RPMI7951 (cell line): ENCODE data around the gene SRF. TPM values are rescaled to one million over a fixed set of nuclear protein-coding genes. Genes with fewer than 3 reads are reported as not detected.
"Not testable (repeated sequence)": the region's sequence is repeated elsewhere in the genome, so short reads cannot be mapped to it uniquely, and the experiment has no call there.

ENCODE experiments used
- DNase-seq: peaks from one replicate; pipeline ENCODE4 v3.0.0-alpha.2; 2012; ENCODE audit warnings: low read depth
- total RNA-seq: library from RNA; depleted of rRNA; stranded (reverse); fragments of >200 nt; shearing (Covaris generic); gene quantifications from 2 replicates; pipeline ENCODE4 v1.2.3, GENCODE V29; 2014; rRNA removed

SRF gene
- 10.7 and 16.7 TPM in 2 replicates for total RNA-seq

DNA sequence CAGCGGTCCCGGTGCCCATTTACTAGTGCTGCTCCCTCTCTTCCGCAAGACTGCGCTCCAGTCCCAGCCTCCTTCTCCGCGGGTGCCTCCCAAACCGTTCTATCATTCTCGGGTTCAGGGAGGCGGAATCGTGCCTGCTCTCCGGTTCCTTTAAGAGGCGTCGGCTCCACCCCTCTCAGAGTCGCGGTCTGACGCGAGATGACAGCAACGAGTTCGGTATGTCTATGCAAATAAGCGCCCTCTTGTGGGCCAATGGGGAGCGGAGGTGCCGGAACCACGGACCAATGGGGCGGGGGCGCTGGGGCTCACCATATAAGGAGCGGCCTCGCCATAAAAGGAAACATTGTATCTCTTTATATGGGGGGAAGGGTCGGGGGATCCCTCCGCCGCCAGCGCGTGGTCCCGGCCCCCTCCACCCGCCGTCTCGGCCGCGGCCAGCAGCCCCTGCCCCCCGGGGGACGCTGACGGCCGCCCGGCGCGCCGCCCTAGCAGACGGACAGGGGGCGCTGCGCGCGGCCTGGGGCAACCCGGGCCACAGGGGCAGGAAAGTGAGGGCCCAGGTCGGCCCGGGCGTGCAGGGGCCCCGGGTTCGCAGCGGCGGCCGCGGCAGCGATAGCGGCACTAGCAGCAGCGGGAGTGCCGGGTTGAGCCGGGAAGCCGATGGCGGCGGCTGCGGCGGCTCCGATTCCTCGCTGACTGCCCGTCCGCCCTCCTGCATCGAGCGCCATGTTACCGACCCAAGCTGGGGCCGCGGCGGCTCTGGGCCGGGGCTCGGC is at the start of gene SRF:
SRF (plus strand) TSS at position 339 of the 776 bp plus-strand sequence; CDS start at position 727, 388 bp downstream.
- DNase-seq: peak; percentile 99

DNA sequence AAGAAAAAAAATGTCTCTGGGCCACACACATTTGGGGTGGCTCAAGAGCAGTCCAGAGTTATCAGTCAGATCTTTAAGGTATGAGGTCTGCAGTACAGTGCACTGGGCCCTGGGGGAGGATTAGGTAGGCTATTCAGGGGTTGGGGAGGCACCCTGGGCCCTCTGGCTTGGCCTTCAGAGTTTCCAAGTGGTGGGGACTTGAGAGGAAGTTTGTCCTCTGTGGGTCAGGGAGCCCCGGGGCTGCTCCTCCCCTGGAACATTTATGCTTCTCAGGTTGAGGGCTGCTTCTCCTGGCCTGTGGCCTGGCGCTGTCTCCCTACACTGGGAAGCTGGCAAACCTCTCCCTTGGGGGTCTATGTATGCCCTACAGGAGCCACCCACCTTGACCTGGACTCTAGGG is 48.9 kb upstream of the SRF start:
- DNase-seq: peak; percentile 63

DNA sequence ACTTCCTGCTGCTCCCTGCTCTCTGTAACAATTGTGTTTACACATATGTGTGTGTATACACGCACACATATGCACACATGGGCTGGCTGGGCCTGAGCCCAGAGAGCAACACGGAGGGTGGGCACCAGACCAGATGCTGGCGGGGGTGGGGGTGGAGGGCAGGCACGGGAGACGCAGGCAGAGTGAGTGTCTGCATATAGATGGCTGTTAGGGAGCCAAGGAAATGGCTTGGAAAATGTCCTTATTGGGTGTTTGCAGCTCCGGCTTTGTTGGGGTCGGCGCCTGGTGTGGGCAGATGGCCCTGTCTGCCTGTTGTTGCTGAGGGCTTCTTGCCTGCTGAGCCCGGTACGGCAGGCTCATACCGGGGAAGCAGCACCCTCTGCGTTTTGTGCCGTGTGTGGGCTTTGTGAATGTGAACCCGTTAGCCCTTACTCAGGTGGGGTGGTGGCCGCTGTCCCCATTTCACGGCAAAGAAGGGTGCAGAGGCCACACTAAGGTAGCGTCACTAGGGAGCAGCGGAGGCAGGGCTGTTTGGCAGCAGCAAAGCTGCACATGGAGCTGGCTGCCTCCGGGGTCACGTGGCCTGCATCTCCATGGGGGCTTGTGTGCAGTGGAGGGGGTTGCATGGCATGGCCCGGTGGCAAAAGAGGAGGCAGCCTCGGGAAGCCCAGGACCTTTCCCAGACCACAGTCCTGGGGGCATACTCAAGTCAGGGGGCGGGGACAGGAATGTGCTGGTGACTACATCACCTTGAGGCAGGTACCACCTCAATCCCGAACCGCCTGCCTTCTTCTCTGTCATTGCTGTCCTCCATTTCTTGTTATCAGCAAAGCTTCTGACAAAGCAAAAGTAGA is 47.4 kb upstream of the SRF start:
- DNase-seq: no peak

DNA sequence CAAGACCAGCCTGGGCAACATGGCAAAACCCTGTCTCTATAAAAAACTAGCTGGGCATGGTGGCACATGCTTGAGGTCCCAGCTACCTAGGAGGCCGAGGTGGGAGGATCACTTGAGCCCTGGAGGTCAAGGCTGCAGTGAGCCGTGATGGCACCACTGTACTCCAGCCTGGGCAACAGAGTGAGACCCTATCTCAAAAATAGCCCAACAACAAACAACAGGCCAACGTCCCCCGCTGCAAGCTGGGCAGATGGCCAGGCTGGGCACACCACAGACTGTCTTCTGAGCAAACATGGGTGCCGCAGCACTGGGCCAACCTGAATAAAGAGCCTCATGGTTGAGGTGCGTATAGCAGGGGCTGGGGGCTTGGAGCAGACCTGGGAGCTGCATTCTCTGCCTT is 46.6 kb upstream of the SRF start:
- no peak for DNase-seq

DNA sequence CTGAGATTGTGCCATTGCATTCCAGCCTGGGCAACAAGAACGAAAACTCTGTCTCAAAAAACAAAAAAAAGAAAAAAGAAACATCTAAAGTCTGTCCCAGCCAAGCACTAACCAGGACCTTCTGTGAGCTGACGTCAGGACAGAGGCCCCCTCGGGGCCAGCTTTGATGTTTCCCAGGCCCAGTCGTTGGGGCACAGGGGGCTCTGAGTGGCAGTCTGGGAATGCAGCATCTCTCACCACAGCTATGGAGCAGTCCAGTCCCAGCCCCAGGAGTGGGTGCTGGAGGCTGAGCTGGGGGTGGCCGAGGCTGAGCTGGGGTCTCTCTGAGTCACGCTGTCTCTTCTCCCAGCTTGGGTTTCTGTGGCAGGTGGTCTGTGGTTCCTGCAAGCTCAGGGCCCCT is 46.0 kb upstream of the SRF start:
- DNase-seq: peak; percentile 96

DNA sequence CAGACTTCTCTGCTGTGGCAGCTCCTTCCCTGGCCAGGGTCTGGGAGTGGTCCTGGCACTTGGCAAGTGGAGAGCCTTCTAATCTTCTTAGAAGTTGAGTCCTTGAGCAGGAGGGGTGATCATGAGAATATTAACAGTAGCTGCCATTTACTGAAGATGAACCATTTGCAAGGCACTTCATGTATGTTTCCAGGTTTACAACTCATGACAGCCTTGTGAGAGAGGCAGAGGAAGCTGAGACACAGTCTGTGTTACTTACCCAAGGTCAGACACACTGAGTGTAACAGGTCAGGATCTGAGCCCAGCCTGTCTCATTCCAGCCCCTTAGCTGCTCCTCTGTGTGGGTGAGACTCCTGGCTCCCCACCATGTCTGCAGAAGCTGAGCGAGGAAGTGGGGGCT is 45.5 kb upstream of the SRF start:
- peak; percentile 48 for DNase-seq

DNA sequence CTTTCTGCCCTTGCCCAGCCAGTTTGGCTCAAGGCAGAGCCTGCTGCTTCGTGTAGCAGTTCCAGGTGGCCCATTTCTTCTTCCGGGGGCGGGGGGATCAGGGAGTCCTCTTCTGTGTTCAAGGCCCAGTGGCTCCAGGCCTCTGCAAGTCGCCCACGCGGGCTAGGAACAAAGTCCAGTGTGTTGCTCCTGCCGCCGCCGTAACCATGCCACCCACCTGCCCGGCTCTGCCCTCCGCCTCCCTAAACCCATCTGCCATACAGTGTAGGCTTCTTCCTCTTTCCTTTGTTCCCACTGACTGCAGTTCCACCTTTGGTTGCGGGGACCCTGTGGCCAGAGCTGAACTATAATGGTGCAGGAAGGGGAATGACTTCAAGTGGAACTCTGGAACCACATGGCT is 43.9 kb upstream of the SRF start:
- DNase-seq: no peak

DNA sequence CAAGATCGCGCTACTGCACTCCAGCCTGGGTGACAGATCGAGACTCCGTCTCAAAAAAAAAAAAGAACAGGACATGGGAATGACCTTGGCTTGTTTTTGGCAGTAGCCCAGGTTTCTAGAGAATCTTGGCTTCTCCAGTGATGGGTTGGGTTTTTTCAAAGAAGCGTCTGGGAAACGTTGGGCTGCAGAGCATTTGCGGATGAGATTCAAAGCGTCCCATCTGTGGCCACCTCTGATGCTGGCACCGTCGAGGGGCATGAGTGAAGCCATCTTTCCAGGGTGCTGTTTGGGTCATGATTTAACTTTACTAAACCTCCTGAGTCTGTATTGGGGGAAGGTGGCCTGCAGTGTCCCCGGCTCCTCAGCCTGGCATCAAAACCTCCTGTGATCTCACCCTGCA is 43.2 kb upstream of the SRF start:
- peak; percentile 77 for DNase-seq

DNA sequence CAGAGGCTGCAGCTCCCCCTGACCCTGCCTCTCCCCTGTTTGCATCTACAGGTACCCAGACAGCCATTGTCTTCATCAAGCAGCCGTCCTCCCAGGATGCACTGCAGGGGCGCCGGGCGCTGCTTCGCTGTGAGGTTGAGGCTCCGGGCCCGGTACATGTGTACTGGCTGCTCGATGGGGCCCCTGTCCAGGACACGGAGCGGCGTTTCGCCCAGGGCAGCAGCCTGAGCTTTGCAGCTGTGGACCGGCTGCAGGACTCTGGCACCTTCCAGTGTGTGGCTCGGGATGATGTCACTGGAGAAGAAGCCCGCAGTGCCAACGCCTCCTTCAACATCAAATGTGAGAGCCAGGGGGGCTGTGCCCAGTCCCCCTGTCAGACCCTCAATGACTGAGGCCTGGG is 42.1 kb upstream of the SRF start:
- DNase-seq: peak; percentile 84

DNA sequence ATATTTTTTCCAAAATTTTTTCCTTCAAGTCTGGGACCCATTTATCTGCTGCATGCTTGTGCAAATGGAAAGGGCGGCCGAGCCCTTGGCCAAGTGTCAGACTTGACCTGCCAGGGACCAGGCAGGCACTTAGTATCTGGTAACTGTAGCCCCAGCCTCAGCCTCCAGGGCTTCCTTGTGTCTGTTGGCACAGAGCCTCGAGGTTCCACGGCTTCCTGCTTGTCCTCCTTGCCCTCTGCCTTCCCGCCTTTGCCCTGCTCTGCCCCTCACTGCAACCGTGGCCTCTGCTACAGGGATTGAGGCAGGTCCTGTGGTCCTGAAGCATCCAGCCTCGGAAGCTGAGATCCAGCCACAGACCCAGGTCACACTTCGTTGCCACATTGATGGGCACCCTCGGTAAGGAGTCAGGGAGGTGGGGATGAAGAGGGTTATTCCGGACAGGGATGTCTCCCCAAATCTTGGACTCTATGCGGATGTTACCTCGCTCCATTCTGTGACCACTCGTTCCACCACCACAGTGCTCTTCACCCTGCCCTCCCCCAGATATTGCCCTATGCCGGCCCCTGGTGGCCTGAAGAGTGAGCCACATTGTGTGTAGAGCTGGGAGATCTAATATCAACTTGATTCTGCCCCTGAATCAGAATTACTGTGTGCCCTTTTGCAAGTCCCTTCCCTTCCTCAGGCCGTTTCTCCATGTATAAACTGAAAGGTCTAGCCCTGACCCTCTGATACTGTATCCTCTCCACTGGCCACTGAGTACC is 41.5 kb upstream of the SRF start:
- DNase-seq: peak; percentile 70

DNA sequence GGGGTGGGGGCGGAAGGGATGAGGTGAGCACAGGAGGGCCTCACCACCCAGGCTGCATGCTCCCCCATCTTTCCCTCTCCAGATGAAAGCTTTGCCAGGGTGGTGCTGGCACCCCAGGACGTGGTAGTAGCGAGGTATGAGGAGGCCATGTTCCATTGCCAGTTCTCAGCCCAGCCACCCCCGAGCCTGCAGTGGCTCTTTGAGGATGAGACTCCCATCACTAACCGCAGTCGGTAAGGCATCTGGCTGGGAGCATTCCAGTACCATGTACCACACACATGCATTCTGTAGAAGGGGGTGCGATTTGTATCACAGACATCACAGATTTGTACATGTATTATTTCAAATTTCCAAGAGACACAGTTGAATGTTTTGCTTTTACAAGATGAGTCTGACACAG is 40.6 kb upstream of the SRF start:
- DNase-seq: no peak

DNA sequence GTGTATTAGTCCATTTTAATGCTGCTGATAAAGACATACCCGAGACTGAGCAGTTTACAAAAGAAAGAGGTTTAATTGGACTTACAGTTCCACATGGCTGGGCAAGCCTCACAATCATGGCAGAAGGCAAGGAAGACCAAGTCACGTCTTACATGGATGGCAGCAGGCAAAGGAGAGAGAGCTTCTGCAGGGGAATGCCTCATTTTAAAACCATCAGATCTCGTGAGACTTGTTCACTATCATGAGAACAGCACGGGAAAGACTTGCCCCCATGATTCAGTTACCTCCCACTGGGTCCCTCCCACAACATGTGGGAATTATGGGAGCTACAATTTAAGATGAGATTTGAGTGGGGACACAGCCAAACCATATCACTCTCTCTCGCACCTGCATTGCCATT is 39.7 kb upstream of the SRF start:
- DNase-seq: not testable (repeated sequence)

DNA sequence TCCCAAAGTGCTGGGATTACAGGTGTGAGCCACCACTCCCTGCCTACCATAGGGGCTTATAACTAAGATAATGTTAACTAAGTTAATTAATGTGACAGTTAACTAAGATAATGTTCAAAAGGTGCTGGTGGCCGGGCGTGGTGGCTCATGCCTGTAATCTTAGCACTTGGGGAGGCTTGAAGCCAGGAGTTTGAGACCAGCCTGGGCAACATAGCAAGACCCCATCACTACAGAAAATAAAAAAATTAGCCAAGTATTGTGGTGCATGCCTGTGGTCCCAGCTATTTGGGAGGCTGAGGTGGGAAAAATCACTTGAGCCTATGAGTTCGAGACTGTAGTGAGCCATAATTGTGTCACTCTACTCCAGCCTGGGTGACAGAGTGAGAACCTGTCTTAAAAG is 32.8 kb upstream of the SRF start:
- DNase-seq: no peak

DNA sequence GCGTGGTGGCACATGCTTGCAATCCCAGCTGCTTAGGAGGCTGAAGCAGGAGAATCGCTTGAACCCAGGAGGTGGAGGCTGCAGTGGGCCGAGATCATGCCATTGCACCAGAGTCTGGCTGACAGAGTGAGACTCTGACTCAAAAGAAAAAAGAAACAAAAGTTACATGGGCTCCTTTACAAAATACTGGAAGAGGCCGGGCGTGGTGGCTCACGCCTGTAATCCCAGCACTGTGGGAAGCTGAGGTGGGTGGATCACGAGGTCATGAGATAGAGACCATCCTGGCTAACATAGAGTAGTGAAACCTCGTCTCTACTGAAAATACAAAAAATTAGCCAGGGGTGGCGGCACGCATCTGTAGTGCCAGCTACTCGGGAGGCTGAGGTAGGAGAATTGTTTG is 31.1 kb upstream of the SRF start:
- DNase-seq: not testable (repeated sequence)

DNA sequence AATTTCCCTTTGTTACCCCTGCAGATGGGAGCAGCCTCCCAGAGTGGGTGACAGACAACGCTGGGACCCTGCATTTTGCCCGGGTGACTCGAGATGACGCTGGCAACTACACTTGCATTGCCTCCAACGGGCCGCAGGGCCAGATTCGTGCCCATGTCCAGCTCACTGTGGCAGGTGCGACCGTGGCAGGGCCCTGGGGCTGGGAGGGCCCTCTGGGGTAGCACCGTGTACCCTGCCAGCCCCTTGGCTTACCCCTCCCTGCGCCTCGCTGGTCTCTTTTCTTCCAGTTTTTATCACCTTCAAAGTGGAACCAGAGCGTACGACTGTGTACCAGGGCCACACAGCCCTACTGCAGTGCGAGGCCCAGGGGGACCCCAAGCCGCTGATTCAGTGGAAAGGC is 29.4 kb upstream of the SRF start:
- DNase-seq: no peak

DNA sequence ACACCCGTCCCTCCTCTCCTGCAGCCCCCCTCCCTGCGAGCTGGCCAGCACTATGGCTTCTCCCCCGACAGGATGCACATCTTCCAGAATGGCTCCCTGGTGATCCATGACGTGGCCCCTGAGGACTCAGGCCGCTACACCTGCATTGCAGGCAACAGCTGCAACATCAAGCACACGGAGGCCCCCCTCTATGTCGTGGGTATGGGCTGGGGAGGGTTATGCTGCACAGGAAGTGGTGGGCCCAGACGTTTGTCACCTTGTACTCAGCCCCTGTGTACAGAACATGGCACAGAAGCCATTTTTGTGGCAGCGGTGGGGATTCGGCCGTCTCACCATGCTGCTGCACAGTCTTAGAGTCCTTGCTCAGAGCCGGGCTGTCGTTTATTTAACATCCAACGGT is 29.0 kb upstream of the SRF start:
- DNase-seq: no peak

DNA sequence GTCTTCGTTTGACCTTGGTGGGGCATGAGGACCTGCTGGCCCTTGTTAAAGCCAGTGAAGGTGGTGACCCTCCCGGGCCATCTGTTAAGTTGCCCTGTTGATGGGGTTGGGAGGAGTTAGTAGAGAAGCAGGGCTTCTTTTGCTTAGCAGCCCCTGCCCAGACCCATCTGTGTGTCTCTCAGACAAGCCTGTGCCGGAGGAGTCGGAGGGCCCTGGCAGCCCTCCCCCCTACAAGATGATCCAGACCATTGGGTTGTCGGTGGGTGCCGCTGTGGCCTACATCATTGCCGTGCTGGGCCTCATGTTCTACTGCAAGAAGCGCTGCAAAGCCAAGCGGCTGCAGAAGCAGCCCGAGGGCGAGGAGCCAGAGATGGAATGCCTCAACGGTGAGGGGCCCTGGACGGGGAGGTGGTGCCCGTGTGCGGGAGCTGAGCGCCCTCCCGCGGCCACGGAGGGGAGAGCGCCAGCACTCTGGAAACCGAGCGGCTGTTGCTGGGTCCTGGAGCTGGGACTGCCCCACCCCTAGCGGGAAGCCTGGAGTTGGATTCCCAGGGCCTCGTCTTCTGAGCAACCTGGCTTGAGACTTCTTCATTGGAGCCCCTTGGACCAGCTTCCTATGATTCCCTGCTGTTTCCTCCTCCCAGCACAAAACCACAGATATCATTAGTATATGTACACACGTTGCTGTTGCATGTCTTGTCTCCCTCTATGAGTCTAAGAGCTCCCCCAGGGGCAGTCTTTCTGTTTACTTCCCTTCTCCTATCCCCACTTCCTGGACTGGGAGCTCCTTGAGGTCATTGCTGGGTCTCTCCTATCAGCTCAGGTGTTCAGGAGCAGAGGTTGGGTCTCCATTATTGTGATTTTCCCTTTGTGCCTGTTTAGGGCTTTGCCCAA is 27.6 kb upstream of the SRF start:
- DNase-seq: peak; percentile 87

DNA sequence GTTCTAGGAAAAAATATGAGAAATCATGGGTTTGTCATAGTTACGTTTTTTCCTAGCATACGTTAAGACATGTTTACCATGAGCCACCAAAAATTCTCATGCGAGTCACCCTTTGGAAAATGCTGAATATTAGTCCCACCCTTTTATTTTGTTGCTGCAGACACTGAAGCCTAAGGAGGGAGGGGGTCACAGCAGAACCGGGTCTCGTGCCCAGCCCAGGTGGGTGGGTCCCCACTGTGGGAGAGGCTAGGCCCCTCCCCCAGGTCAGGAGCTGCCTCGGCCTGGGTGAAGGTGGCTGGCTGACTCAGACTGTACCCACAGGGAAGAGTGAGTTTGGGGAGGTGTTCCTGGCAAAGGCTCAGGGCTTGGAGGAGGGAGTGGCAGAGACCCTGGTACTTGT is 26.2 kb upstream of the SRF start:
- DNase-seq: no peak

DNA sequence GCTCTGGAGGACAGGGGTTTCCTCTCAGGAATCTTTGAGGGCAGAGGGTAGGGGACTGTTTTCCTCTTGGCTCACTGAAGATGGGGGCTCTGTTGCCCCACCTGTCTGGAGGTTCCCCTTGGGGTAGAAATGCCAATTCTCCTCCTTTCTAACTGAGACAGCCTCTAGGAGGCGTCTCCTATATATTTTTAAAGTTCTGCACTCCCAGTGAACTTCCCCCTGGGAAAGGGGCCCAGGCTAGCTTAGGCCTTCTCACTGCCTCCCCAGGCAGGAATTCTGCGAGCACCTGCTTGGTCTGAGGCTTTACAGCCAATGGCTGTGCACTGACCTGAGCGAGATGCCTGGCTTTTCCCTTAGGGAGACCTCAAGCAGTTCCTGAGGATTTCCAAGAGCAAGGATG is 24.8 kb upstream of the SRF start:
- no peak for DNase-seq

DNA sequence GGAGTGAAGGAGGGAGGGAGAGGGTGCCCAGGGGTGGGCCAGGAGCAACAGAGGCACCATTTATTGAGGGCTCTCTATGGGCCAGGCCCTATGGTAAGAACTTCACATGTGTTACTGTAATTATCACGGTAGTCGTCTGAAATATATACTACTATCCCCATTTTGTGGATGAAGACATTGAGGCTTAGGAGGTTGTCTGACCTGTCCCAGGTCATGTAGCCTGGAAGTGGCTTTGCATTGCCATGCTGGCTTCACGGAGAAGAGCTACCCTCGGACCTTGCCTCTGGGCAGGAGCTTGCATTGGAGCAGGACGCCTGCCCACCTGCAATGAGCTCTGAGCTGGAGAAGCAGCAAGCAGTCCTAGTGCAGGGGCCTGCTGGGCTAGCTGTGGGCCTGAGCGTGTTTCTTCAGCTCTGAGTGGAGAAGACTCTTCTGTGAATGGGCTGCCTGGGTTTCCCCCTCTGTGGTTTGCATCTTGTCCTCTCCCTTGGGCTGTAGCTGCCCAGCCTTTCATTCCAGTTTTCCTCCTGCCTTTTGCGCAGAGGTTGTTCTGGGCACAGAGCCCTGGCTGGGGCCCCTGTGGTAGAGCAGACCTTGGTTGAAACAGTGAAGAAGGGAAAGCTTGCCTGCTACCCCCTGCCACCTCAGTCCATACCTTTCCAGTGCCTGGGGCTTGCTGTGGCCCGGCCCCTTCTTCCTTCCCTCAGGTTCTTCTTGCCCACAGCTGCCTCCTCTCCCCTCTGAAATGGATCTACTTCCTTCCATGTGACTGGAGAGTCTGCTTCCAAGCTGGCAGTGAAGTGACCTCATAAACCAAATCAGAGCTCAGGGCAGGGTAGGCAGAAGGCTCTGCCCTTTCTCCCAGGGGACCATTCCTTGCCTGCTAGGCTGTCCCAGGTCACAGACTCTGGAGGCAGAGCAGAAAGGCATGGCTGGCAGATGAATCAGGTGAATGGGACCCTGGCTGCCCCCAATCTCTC is 24.1 kb upstream of the SRF start:
- DNase-seq: no peak
